Measurements from ENCODE around the gene SPTBN4.
"Not testable (repeated sequence)": the region's sequence is repeated elsewhere in the genome, so short reads cannot be mapped to it uniquely, and the experiment has no call there.

SPTBN4 gene

GRCh38 chr19:40471111-40471510 lies 4.3 kb downstream of the SPTBN4 start:
- Mint-ChIP-seq H3K4me1 (peaks cover 7% of the 10 kb centered on the region), H3K9me3 (no peaks in the 10 kb centered on the region), H3K36me3 (no peaks in the 10 kb centered on the region), H3K4me3 (no peak overlapping the region), H3K27ac (no peak overlapping the region), H3K27me3 (peaks cover 3% of the 10 kb centered on the region)

- Mint-ChIP-seq H3K27me3 (no peaks in the 10 kb centered on the region), H3K27ac (no peak overlapping the region), H3K36me3 (no peaks in the 10 kb centered on the region), H3K4me3 (no peak overlapping the region), H3K9me3 (no peaks in the 10 kb centered on the region), H3K4me1 (no peaks in the 10 kb centered on the region)
Observed at GRCh38 chr19:40472516-40472915, 5.7 kb downstream of the SPTBN4 start.

- Mint-ChIP-seq H3K4me3 (no peak overlapping the region), H3K27ac (no peak overlapping the region), H3K4me1 (no peaks in the 10 kb centered on the region), H3K9me3 (no peaks in the 10 kb centered on the region), H3K27me3 (no peaks in the 10 kb centered on the region), H3K36me3 (no peaks in the 10 kb centered on the region)
Observed at GRCh38 chr19:40474737-40475136, 7.9 kb downstream of the SPTBN4 start.

GRCh38 chr19:40475878-40476644 lies 9.3 kb downstream of the SPTBN4 start:
- not testable (repeated sequence) for H3K27me3 Mint-ChIP-seq, H3K9me3 Mint-ChIP-seq, H3K4me1 Mint-ChIP-seq, H3K4me3 Mint-ChIP-seq, H3K36me3 Mint-ChIP-seq, H3K27ac Mint-ChIP-seq

GRCh38 chr19:40486017-40486416 lies 19.2 kb downstream of the SPTBN4 start:
- no peak overlapping the region for H3K4me3 Mint-ChIP-seq
- no peaks in the 10 kb centered on the region for H3K9me3 Mint-ChIP-seq
- no peaks in the 10 kb centered on the region for H3K36me3 Mint-ChIP-seq
- H3K27ac Mint-ChIP-seq, result no peak overlapping the region
- peaks cover 16% of the 10 kb centered on the region for H3K27me3 Mint-ChIP-seq
- H3K4me1 Mint-ChIP-seq, result peaks cover 7% of the 10 kb centered on the region

- H3K9me3 Mint-ChIP-seq, result no peaks in the 10 kb centered on the region
Observed at GRCh38 chr19:40489882-40490230, 23.1 kb downstream of the SPTBN4 start.

GRCh38 chr19:40492274-40492673 lies 25.5 kb downstream of the SPTBN4 start:
- Mint-ChIP-seq H3K4me3 (no peak overlapping the region), H3K36me3 (peaks cover 4% of the 10 kb centered on the region), H3K9me3 (no peaks in the 10 kb centered on the region), H3K27ac (no peak overlapping the region), H3K27me3 (peaks cover 6% of the 10 kb centered on the region), H3K4me1 (peaks cover 7% of the 10 kb centered on the region)

More at GRCh38 chr19:40489882-40490230, 23.1 kb downstream of the SPTBN4 start:
- Mint-ChIP-seq H3K4me1 (peaks cover 7% of the 10 kb centered on the region), H3K4me3 (no peak overlapping the region), H3K27ac (no peak overlapping the region), H3K36me3 (peaks cover 3% of the 10 kb centered on the region), H3K27me3 (peaks cover 15% of the 10 kb centered on the region)

- H3K9me3 Mint-ChIP-seq, result no peaks in the 10 kb centered on the region
- H3K27me3 Mint-ChIP-seq, result no peaks in the 10 kb centered on the region
- no peaks in the 10 kb centered on the region for H3K4me1 Mint-ChIP-seq
- peaks cover 4% of the 10 kb centered on the region for H3K36me3 Mint-ChIP-seq
- H3K27ac Mint-ChIP-seq, result no peak overlapping the region
- no peak overlapping the region for H3K4me3 Mint-ChIP-seq
Observed at GRCh38 chr19:40493778-40494177, 27.0 kb downstream of the SPTBN4 start.

GRCh38 chr19:40494191-40494838 lies 27.5 kb downstream of the SPTBN4 start:
- Mint-ChIP-seq H3K9me3 (no peaks in the 10 kb centered on the region), H3K4me3 (no peak overlapping the region), H3K36me3 (peaks cover 4% of the 10 kb centered on the region), H3K27ac (no peak overlapping the region), H3K4me1 (no peaks in the 10 kb centered on the region), H3K27me3 (no peaks in the 10 kb centered on the region)

GRCh38 chr19:40497214-40497613 lies 30.4 kb downstream of the SPTBN4 start:
- H3K4me3 Mint-ChIP-seq, result no peak overlapping the region
- H3K9me3 Mint-ChIP-seq, result no peaks in the 10 kb centered on the region
- H3K27ac Mint-ChIP-seq, result no peak overlapping the region
- H3K27me3 Mint-ChIP-seq, result no peaks in the 10 kb centered on the region
- H3K36me3 Mint-ChIP-seq, result peaks cover 4% of the 10 kb centered on the region
- H3K4me1 Mint-ChIP-seq, result no peaks in the 10 kb centered on the region

GRCh38 chr19:40499320-40499719 lies 32.5 kb downstream of the SPTBN4 start:
- Mint-ChIP-seq H3K27ac (no peak overlapping the region), H3K4me3 (no peak overlapping the region), H3K27me3 (no peaks in the 10 kb centered on the region), H3K4me1 (no peaks in the 10 kb centered on the region), H3K9me3 (no peaks in the 10 kb centered on the region), H3K36me3 (peaks cover 1% of the 10 kb centered on the region)

GRCh38 chr19:40500678-40501530 lies 34.1 kb downstream of the SPTBN4 start:
- not testable (repeated sequence) for H3K9me3 Mint-ChIP-seq, H3K27ac Mint-ChIP-seq, H3K36me3 Mint-ChIP-seq, H3K27me3 Mint-ChIP-seq, H3K4me3 Mint-ChIP-seq, H3K4me1 Mint-ChIP-seq

- Mint-ChIP-seq H3K27ac (no peak overlapping the region), H3K9me3 (no peaks in the 10 kb centered on the region), H3K36me3 (no peaks in the 10 kb centered on the region), H3K27me3 (peaks cover 1% of the 10 kb centered on the region), H3K4me3 (no peak overlapping the region), H3K4me1 (no peaks in the 10 kb centered on the region)
Observed at GRCh38 chr19:40501599-40501998, 34.8 kb downstream of the SPTBN4 start.

GRCh38 chr19:40502081-40502480 lies 35.3 kb downstream of the SPTBN4 start:
- Mint-ChIP-seq H3K36me3 (no peaks in the 10 kb centered on the region), H3K9me3 (no peaks in the 10 kb centered on the region), H3K4me3 (no peak overlapping the region), H3K27ac (no peak overlapping the region), H3K27me3 (peaks cover 1% of the 10 kb centered on the region), H3K4me1 (no peaks in the 10 kb centered on the region)

- no peak overlapping the region for H3K27ac Mint-ChIP-seq
- H3K9me3 Mint-ChIP-seq, result no peaks in the 10 kb centered on the region
- H3K27me3 Mint-ChIP-seq, result peaks cover 1% of the 10 kb centered on the region
- H3K4me3 Mint-ChIP-seq, result no peak overlapping the region
- H3K4me1 Mint-ChIP-seq, result no peaks in the 10 kb centered on the region
- no peaks in the 10 kb centered on the region for H3K36me3 Mint-ChIP-seq
Observed at GRCh38 chr19:40502647-40503319, 36.0 kb downstream of the SPTBN4 start.
